ENCODE results near the gene TTC6.

DNA sequence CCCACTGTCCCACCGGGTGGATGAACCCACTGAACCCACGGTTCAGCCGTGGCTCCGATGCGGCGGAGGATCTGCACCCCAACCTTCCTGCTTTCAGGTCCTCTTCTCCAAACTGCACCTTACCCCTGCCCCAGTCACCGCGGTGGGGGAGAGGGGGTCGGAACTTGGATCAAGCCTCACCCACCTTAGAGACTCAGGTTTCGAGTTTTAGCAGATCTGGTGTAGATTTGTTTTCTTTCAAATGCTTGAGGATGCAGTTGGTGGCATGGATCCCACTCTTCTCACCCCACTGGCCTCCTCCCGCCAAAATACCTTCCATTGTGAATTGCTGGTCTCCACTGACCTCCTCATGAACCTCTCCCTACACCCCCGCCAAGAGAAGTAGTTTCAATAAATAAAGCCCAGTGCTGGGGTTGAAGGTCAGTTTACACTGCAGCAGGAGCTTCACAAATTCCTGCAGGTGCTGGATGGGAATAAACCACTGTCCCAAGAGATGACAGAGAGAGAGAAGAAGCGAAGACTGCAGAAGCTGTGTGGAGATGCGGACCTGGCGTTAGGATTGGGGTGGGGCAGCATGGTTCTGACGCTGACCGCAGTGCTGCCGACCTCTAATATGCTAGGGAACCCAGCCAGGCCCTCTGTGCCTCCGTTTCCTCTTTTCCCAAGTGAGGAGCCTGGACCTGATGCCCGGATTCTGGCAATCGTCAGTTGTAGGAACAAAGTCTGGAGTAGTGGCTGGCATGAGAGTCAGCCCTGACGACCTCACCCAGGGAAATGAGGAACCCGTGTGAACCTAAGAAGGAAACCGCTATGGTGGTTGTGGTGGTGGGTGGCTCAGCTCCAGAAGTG lies 7.4 kb downstream of the TTC6 start:
- TF ChIP-seq TAF1 (conservative IDR thresholded peaks at IDR 0.05) (no peak), GABPA (IDR thresholded peaks at IDR 0.05 in 1 of 2, conservative IDR thresholded peaks at IDR 0.05 in 1 of 2) (no peak)
- TF ChIP-seq, protein P1, sequence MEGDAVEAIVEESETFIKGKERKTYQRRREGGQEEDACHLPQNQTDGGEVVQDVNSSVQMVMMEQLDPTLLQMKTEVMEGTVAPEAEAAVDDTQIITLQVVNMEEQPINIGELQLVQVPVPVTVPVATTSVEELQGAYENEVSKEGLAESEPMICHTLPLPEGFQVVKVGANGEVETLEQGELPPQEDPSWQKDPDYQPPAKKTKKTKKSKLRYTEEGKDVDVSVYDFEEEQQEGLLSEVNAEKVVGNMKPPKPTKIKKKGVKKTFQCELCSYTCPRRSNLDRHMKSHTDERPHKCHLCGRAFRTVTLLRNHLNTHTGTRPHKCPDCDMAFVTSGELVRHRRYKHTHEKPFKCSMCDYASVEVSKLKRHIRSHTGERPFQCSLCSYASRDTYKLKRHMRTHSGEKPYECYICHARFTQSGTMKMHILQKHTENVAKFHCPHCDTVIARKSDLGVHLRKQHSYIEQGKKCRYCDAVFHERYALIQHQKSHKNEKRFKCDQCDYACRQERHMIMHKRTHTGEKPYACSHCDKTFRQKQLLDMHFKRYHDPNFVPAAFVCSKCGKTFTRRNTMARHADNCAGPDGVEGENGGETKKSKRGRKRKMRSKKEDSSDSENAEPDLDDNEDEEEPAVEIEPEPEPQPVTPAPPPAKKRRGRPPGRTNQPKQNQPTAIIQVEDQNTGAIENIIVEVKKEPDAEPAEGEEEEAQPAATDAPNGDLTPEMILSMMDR (IDR thresholded peaks at IDR 0.05; ENCODE audit: low read depth, low read length, missing input control) = no peak
- TF ChIP-seq, protein P2, sequence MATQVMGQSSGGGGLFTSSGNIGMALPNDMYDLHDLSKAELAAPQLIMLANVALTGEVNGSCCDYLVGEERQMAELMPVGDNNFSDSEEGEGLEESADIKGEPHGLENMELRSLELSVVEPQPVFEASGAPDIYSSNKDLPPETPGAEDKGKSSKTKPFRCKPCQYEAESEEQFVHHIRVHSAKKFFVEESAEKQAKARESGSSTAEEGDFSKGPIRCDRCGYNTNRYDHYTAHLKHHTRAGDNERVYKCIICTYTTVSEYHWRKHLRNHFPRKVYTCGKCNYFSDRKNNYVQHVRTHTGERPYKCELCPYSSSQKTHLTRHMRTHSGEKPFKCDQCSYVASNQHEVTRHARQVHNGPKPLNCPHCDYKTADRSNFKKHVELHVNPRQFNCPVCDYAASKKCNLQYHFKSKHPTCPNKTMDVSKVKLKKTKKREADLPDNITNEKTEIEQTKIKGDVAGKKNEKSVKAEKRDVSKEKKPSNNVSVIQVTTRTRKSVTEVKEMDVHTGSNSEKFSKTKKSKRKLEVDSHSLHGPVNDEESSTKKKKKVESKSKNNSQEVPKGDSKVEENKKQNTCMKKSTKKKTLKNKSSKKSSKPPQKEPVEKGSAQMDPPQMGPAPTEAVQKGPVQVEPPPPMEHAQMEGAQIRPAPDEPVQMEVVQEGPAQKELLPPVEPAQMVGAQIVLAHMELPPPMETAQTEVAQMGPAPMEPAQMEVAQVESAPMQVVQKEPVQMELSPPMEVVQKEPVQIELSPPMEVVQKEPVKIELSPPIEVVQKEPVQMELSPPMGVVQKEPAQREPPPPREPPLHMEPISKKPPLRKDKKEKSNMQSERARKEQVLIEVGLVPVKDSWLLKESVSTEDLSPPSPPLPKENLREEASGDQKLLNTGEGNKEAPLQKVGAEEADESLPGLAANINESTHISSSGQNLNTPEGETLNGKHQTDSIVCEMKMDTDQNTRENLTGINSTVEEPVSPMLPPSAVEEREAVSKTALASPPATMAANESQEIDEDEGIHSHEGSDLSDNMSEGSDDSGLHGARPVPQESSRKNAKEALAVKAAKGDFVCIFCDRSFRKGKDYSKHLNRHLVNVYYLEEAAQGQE (IDR thresholded peaks at IDR 0.05) = peak; percentile 55

Data from liver (tissue), 3 donors.